Parathyroid adenoma (tissue), 2 donors: ENCODE measurements around the gene SMG6.
"Not testable (repeated sequence)": the region's sequence is repeated elsewhere in the genome, so short reads cannot be mapped to it uniquely, and the experiment has no call there.

Experiments
- H2AFZ ChIP-seq: fragments of 300-600 bp; sonication (generic); one replicate; pipeline ENCODE4 v1.7.0; 2017; ENCODE audit warnings: antibody characterized with exemption, mild to moderate bottlenecking
- H3K27ac ChIP-seq: fragments of 300-600 bp; sonication (generic); one replicate; pipeline ENCODE4 v1.7.0; 2017
- H3K27me3 ChIP-seq: fragments of 300-600 bp; sonication (generic); one replicate; pipeline ENCODE4 v1.7.0; 2017; ENCODE audit warnings: low read length; ENCODE audit not compliant: control insufficient read depth, insufficient read depth
- H3K36me3 ChIP-seq: fragments of 300-600 bp; sonication (generic); one replicate; pipeline ENCODE4 v1.7.0; 2017; ENCODE audit warnings: low read length; ENCODE audit not compliant: control insufficient read depth, insufficient read depth
- H3K4me1 ChIP-seq: fragments of 300-600 bp; sonication (generic); one replicate; pipeline ENCODE4 v1.7.0; 2017; ENCODE audit warnings: control low read depth
- H3K4me2 ChIP-seq: fragments of 300-600 bp; sonication (generic); one replicate; pipeline ENCODE4 v1.7.0; 2017; ENCODE audit warnings: low read length
- H3K4me3 ChIP-seq: fragments of 300-600 bp; sonication (generic); one replicate; pipeline ENCODE4 v1.7.0; 2017; ENCODE audit warnings: low read depth, low read length
- H3K79me2 ChIP-seq: fragments of 300-600 bp; sonication (generic); one replicate; pipeline ENCODE4 v1.7.0; 2017; ENCODE audit warnings: control low read depth
- H3K9ac ChIP-seq: fragments of 300-600 bp; sonication (generic); one replicate; pipeline ENCODE4 v1.7.0; 2017; ENCODE audit warnings: mild to moderate bottlenecking
- H3K9me3 ChIP-seq: fragments of 300-600 bp; sonication (generic); one replicate; pipeline ENCODE4 v1.7.0; 2017; ENCODE audit warnings: low read length; ENCODE audit not compliant: control insufficient read depth
- CTCF ChIP-seq: fragments of 300-600 bp; sonication (generic); IDR thresholded peaks from one replicate; pipeline ENCODE4 v1.7.0; 2017; ENCODE audit warnings: antibody characterized with exemption, mild to moderate bottlenecking
- donor health status: primary hyperparathyroidism.

The SMG6 gene

GRCh38 chr17:2016494-2016893 is 287.1 kb downstream of the SMG6 start:
- Histone ChIP-seq H3K27me3 (no peaks in the 10 kb centered on the region), H3K9ac (no peak overlapping the region), H2AFZ (no peak overlapping the region), H3K4me3 (no peak overlapping the region), H3K27ac (no peak overlapping the region), H3K36me3 (no peaks in the 10 kb centered on the region), H3K4me1 (peaks cover 11% of the 10 kb centered on the region), H3K9me3 (no peaks in the 10 kb centered on the region), H3K4me2 (no peak overlapping the region), H3K79me2 (no peaks in the 10 kb centered on the region)
- no peak for TF ChIP-seq CTCF

- H2AFZ ChIP-seq: no peak overlapping the region
- no peak overlapping the region for H3K4me2 ChIP-seq
- peaks cover 11% of the 10 kb centered on the region for H3K4me1 ChIP-seq
- no peak for TF ChIP-seq CTCF
- H3K9ac ChIP-seq: no peak overlapping the region
- H3K27me3 ChIP-seq: no peaks in the 10 kb centered on the region
- H3K4me3 ChIP-seq: no peak overlapping the region
- no peaks in the 10 kb centered on the region for H3K79me2 ChIP-seq
- no peaks in the 10 kb centered on the region for H3K9me3 ChIP-seq
- H3K36me3 ChIP-seq: no peaks in the 10 kb centered on the region
- H3K27ac ChIP-seq: no peak overlapping the region
These were observed 288.3 kb downstream of the SMG6 start for GRCh38 chr17:2015314-2015713.

GRCh38 chr17:2013994-2014317 is 289.6 kb downstream of the SMG6 start:
- H3K9me3 ChIP-seq: no peaks in the 10 kb centered on the region
- H3K79me2 ChIP-seq: no peaks in the 10 kb centered on the region
- no peak for TF ChIP-seq CTCF
- no peak overlapping the region for H3K4me2 ChIP-seq
- H3K4me1 ChIP-seq: peaks cover 11% of the 10 kb centered on the region
- no peak overlapping the region for H2AFZ ChIP-seq
- H3K36me3 ChIP-seq: no peaks in the 10 kb centered on the region
- H3K27ac ChIP-seq: no peak overlapping the region
- no peak overlapping the region for H3K4me3 ChIP-seq
- no peaks in the 10 kb centered on the region for H3K27me3 ChIP-seq
- H3K9ac ChIP-seq: no peak overlapping the region

GRCh38 chr17:2013220-2013993 is 290.2 kb downstream of the SMG6 start:
- not testable (repeated sequence) for H3K36me3 ChIP-seq, H3K27ac ChIP-seq, H3K79me2 ChIP-seq, H3K4me3 ChIP-seq, H2AFZ ChIP-seq, H3K9ac ChIP-seq, H3K4me2 ChIP-seq, H3K27me3 ChIP-seq, H3K9me3 ChIP-seq
- H3K4me1 ChIP-seq: peaks cover 11% of the 10 kb centered on the region

GRCh38 chr17:2012499-2012898 is 291.1 kb downstream of the SMG6 start:
- Histone ChIP-seq H3K4me2 (no peak overlapping the region), H3K27ac (no peak overlapping the region), H3K4me1 (peaks cover 7% of the 10 kb centered on the region), H3K79me2 (no peaks in the 10 kb centered on the region), H3K27me3 (no peaks in the 10 kb centered on the region), H3K9me3 (no peaks in the 10 kb centered on the region), H2AFZ (no peak overlapping the region), H3K9ac (no peak overlapping the region), H3K36me3 (no peaks in the 10 kb centered on the region), H3K4me3 (no peak overlapping the region)
- no peak for TF ChIP-seq CTCF
